GM21529 (cell line): ENCODE data around the gene BMP4.

Experiments used
- ATAC-seq: cut with Tn5 transposase; IDR thresholded peaks from one replicate; pipeline ENCODE4 v1.9.1; 2021; ENCODE audit not compliant: unreplicated experiment

BMP4 gene

DNA sequence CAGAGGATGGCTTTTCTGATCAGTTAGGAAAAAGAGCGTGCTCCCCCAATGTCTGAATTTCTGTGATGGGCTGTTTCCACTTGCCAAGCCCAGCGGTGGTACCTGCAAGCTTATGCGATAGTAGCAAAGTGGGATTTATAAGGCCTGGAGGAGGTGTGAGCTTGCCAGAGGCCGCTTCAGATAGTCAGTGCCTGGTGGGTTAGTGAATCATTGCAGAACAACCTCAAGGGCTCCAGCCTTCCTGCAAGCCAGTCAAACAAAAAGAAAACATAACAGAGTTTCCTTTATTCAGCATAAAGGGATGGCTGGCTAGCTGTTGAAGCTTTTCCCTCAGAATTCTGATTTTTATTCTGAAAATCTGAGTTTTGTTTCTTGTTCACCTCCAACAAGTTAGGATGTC is 7.6 kb upstream of the BMP4 start:
- no peak for ATAC-seq

DNA sequence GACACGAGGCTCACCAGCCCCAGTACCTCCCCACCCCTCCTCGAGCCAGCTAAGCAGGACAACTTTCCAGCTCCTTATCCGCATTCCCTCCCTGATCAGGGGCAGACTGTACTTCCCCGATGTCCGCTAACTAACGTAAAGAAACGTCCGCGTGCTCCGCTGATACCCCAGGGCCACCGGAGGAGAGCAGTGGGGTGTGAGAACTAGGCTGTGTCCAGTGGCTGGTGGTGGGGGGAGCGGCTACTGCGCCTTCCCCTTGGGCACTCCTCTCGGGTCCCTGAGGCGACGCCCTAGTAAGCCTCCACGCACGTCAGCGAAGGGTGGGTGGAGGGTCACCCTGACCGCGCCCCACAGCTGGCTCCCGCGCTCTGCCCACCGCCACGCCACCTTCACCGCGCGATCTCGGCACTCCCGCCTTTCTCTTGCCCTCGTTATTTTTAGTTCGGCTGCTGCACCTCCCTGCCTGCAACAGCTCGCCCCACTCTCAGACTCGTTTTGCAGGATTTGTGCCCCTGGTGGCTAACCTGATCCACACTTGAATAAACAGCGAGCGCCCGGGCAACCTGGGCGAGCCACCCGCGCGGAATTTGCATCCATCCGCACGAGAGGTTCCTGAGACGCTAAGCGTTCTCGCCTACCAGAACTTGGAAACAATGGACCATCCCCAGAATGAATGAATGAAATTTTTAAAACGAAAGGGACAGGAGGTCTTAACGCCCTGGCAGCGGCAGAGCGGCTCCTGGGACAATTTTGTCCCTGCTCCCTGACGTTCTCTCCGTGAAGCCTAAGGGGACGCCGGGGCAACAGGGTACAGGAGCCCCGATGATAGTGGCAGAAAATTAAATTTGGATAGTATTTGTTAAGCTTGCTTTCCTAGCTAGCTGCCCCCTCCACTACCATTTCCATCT is 6.9 kb upstream of the BMP4 start:
- no peak for ATAC-seq

DNA sequence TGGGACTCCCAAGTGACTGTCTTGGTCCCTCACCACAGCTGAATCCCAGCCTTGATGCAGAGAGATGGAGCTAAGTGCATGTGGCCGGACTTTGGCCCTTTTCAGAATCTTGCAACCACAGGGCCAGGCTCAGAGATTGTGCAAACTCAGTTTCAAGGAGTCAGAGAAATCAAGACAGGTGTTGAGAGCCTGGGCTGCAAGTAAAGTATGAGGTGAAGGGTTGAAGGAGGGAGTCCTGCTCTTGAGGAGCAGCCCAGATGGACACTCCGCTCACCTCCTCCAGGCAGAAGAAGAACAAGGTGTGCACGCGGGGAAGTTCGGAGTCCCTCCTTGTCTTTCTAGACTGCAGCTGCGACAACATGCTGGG is 6.3 kb upstream of the BMP4 start:
- ATAC-seq: no peak

DNA sequence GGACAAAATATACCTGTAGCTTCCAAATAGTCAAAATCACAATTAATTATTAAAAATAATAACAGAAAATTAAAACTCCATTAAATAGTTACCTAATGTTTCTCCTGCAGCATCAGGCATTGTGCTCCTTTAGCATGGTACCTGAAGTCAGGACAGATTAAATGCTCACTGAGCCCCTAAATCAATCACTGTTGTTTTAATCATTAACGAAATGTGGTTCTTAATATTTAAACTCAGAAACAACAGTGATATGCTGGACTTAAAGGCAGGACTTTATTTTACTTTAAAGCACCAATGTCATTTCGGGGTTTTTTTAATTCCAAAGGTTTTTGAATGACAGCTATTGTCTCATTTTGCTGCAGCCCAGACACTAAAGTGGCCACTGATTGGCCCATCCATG is 2.0 kb upstream of the BMP4 start:
- no peak for ATAC-seq

DNA sequence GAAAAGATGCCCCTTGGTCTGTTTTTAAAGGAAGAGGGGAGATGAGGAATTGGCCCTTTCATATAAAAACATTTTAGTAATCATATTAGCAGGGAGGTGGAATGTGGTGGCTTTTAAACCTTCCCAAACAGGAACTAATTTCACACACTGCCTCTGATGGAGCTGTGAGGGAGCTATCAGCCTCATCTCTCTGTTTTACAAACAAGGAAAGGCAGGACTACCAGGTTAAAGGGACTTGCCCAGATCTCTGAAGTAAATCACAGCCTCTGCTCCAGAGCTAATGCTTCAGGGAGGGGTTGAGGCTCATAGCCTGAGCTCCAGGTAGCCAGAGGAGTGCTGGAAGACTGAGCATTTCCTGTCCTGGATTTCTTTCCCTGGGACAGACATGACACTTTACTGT is 1.1 kb upstream of the BMP4 start:
- ATAC-seq: no peak

DNA sequence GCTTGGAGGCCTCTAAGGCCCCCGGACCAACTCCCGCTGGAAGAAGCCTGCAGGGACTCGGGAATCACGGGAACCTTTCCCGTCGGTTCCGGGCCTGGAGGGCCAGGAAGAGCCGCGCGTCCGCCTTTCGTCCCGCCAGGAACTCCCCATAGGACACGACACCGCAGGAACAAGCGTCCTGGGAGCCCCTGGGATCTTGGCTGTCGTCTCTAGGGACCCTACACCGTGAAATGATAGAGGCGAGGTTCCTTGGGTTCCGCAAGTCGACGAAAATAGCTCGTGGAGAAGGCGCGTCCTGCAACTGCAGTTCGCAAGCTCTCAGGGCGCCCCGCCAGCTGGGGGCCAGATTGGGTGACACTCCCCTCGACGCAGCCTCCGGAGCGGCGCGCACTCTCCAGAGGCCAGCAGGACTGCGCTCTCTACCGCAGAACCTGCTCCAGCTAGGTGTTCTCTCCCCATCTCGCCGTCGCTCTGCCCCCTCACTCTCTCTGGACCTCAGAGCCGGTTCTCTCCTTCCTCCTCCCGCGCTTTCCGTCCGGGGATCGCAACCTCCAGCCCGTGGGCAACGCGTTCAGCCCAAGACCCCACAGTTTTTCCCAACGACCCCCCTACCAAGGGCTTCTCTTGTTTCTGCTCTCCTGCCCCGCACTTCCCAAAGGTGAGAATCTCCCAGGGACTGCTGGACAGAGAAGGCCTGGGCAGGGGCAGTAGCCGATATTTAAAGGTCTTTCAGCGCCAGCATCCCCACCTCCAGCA is 776 bp downstream of the BMP4 start:
- no peak for ATAC-seq

DNA sequence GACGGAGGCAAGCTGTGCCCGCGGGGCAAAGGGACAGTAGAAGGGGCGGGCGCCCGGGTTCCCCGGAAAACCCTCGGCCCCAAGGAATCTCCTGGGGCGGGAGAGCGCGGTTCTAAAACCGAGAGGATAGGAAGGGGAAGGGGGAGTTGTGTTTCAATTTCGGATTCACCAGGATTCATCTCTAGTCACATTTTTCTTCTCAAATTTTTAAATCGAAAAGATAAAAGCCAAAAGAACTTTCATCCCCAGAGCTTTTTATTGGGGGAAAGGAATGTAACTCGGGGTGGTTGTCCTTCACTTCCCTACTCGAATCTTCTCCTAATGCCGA is 1.4 kb downstream of the BMP4 start:
- no peak for ATAC-seq

DNA sequence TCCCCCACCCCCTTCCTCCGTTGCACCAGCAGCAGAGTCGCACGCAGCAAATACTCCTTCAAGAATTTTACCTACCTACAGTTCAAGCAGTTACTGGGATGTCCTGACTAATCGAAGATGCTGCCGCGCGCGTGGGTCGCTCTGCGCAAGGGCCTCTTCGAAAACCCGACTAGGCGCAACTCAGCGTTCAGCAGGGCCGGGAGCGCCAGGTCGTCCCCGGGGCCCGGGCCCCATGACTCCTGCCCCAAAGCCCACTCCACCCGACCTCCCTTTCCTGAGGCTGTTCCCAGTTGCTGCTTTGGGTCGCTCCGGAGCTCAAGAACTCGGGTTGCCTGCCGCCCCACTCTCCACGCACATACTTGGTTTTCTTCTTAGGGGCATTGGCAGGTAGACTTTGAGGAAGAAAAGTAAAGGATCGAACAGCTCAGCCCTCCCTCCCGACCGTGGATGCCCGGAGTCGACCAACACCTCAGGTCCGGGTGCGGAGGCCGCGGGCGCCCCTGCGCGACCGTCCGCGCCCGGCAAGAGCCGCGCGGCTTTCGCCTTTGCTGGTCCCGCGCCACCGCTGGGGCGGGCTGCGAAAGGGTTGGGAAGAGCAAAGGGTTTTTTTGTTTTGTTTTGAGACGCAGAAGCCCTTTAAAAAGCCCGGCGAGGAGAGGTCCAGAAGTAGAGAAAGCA is 1.9 kb downstream of the BMP4 start:
- ATAC-seq: no peak

DNA sequence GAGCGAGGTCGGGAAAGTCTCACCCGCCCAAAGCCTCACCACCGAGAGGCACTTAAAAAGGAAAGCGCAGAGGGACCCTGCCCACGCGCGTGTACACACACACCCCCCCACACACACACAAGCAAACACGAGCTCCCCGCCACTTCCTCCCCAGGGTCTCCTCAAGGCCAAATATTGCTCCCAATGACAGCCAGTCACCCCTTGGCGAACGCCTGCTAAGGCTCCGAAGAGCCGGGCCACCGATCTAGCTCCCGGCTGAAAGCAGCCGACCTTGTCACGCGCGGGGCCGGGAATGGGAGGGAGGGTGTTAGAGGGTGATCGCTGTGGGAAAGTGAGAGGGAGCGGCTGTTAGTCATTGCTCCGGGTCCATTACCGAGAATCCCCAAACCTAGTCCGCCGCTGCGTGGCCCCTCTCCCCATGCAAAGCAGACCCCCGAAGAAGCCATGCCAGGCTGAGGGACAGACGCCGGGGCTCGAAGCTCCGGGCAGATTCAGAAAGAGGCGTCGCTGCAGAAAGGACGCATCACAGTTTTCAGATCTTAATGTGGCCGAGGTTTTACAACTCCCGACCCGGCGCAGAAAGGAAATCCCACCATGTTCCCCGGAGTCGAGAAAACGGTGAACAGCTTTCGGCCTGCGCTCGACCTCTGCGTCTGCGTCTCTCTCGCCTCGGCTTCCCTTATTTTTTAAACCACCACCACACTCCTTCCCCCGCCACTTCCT is 2.6 kb downstream of the BMP4 start:
- no peak for ATAC-seq

DNA sequence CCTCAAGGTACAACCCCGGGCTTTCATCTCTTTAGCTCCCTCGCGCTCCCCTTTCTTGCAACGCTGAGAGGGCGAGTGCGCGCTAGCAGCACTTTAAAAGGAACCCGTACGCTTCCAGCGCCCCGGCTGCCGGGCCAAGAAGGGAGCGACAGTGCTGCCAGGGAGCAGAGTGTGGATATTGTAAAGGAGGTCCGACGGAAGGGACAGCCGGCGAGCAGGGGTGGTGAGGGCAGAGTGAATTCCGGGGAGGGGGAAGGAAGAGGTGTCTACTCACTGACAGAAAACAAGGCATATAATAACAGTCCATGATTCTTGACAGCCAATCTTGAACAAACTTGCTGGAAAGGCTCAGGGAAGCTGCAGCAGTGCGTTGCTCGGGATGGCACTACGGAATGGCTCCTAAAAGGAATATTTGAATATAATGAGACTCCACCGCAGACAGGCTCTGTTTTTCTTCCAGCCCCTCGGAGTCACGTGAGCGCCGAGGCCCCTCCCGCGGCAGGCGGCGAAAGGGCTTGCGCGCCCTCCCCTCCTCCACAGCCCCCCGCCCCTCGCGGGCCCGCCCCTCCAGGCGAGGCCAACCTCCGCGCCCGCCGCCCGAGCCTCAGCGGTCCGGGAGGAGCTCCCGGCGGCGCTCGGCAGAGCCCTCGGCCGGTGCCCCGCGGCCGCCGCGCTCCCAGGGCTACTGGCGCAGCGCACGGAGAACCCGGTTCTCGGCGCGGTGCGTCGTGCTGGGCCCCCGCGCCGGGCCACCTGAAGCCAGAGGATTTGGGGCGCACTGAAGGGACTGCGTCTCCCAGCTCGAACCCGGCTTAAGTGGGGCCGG is 3.4 kb downstream of the BMP4 start:
- ATAC-seq: no peak

DNA sequence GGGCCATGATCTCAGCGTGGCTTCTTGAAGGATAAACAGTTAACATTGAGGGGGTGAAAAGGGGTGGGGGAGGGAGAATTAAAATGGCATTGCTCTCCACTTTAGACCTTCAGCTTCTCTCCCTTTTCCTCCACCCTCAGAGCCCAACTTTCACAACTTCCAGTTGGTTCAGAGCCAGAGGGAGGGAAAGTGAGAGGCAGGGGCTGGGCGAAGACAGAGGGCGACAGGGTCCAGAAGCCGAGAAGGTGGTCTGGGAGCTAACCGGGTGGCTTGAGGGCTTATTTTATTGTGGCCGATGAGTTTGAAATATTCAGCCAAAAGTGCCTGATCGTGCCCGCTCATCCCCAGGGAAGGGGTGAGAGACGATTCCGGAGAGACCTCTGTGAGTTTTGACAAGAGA is 4.1 kb downstream of the BMP4 start:
- no peak for ATAC-seq

DNA sequence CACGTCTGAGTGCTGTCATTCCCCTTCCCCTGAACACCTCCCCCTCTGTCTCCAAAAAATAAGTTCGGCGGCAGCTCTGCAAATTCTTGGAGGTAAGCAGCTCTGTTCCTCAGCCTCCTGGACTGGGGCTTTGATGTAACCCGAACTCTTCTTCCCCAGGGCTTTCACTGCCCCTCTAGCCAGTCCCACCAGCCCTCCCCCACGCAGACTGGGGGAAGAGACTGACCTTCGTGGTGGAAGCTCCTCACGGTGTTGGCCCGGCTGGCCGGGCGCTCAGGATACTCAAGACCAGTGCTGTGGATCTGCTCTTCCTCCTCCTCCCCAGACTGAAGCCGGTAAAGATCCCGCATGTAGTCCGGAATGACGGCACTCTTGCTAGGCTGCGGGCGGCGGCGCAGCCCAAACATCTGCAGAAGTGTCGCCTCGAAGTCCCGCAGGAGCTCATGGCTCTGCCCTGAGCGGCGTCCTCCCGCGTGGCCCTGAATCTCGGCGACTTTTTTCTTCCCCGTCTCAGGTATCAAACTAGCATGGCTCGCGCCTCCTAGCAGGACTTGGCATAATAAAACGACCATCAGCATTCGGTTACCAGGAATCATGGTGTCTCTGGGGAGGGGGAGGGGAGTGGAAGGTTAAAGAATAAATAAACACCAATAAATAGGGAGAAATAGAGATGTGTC is 4.9 kb downstream of the BMP4 start:
- ATAC-seq: no peak

DNA sequence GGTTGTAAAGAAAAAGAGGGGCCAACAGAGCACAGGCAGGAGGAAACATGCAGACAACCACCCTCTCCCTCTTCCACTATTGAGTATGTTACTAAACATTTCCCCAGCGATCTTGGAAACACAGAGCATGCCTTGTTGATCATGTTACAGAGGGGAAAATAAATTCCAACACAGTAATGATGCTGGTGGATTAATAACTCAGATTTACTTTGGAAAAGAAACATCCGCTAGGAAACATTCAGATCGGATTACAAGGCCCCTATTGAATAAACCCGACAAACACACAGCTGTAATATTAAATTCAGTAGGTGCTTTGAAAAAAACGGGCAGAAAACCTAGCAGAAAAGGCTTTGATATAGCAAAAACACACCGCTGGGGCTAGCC is 5.4 kb downstream of the BMP4 start:
- ATAC-seq: no peak

DNA sequence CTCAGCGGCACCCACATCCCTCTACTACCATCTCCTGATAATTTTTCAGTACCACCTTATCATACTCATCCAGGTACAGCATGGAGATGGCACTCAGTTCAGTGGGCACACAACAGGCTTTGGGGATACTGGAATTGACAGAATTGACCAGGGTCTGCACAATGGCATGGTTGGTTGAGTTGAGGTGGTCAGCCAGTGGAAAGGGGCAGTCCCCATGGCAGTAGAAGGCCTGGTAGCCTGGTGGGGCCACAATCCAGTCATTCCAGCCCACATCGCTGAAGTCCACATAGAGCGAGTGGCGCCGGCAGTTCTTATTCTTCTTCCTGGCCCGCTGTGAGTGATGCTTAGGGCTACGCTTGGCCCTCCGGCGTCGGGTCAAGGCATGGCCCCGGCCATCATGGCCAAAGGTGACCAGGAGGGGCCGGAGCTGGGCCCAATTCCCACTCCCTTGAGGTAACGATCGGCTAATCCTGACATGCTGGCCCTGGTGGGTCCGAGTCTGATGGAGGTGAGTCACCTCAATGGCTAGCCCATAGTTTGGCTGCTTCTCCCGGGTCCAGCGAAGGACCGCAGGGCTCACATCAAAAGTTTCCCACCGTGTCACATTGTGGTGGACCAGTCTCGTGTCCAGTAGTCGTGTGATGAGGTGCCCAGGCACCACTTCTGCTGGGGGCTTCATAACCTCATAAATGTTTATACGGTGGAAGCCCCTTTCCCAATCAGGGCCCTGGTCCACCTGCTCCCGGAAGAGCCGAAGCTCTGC is 6.4 kb downstream of the BMP4 start:
- no peak for ATAC-seq

DNA sequence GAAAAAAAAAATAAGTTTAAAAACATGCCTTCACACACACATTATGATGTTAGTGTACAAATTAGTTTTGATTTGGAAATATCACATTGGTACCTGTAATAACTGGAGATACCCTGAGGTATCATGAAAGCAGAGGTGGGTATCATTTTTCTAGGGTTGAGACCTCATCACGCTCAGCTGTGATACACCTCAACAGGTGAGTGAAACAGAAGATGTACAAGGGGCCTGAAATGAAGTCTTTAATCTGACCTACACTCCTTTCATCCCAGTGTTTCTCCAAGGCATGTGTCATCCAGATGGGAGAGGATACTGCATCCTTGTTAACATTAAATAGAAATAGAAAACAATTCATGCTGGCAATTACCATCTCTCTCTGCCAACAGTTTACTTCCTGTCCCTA is 7.4 kb downstream of the BMP4 start:
- ATAC-seq: no peak

DNA sequence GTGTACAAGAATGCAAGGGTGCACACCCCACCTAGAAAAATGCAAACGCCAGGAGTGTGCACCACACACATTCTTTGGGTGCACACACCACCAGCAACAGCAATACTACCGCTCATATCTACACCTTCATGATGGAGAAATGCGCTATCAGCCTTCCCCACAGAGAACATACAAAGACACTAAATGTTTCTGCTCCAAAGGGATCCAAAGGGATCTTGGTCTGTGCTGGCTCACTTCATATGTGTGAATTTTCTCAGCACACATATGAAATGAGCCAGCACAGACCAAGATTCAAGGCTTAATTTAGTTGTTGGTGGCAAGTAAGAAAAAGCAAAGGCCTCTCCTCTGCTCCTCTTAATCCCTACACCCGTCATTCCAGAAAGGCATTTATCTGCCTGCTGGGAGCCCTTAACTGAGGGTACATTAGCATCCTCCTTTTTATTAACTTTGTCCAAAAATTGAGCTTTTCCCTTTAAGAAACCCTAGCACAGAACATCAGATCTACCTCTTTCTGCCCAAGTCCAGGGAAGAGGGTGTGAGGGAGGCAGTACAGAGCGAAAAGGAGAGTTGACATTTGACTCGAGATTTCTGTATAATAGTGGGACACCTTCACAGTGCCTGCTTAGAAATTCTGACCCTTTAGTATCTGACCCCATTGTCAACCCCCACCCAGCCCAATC is 8.3 kb downstream of the BMP4 start:
- no peak for ATAC-seq

DNA sequence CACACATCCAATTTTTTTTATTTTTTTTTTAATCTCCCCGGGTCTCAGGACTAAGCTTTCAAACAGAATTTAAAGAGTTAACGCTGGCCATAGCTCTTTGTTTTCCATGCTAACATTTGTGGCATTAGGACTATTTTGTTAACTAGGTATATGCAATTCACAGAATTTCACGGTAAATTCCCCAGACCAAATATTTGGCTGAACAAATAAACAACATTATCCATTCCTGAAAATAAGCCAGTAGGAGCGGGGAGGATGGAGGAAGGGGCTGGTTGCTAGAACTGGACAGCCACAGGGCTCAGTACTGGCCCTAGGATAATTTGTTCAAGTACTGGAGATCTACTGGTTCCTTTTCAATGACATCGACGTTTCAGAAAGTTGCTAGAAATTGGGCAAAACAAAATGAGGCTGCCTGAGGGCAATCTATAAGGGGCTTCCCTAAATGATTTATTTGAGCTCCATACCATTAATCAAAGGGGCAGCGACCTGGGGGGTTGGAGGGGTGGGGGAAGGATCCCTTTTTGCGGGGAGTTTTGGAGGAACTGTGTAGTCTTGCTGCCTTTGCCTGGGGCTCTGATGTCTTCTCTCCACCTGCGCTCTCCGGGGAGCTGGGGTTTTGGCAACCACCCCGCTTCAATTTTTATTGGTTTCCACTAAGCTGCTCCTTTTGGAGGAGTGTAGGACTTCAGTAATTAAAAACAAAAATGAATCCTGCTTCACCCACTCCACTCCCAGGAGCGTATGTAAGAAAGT is 9.0 kb downstream of the BMP4 start:
- no peak for ATAC-seq

DNA sequence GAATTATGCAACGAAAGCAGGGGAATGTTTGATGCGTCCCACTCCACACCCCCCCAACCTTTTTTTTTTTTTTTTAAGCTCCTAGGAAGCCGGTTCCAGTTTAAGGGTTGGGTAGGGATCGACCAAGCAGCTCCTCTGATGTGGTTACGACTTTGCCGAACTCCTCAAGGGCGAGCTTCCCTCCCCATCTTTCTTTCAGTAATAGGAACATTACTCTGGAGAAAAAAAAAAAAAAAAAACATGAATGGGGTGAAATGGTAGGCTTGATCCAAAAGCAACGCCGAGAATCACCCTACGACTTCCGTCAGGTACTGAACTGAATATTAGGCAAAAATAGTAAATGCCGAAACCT is 9.6 kb downstream of the BMP4 start:
- ATAC-seq: no peak
